ENCODE results near the gene PTGDS. TPM values are rescaled to one million over a fixed set of nuclear protein-coding genes. Genes with fewer than 3 reads are reported as not detected.
"Not testable (repeated sequence)": the region's sequence is repeated elsewhere in the genome, so short reads cannot be mapped to it uniquely, and the experiment has no call there.

Gene PTGDS
- total RNA-seq, 1 experiment from 2014 or later = not detected

DNA sequence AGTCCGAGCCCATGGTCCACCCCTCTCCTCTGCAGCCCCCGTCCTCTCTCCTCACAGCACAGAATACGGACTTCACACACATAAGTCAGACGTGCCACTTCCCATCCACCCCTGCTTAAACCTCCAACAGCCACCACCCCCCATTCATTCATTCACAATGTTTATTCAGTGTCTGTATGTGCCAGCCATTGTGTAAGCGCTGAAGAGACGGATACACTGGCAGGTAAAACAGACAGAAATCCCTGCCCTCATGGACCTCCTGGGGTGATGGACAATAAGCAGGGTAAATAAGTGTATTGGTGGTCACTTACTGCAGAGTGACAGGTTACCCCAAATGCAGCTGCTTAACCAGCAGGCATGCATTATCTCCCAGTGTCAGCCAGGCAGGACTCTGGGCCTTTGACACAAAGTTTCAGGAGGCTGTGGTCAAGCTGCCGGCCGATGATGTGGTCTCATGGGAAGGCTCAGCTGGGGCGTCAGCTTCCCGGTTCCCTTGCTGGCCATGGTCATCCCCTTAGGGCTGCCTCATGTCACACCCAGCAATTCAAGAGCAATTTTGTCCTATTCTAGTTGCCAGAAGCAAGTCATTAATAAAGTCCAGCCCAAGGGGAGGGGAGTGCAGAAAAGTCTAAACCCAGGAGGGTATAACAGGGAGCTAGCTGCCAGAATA lies 13.1 kb downstream of the PTGDS start:
- DNase-seq (ENCODE audit: low read depth) = no peak

DNA sequence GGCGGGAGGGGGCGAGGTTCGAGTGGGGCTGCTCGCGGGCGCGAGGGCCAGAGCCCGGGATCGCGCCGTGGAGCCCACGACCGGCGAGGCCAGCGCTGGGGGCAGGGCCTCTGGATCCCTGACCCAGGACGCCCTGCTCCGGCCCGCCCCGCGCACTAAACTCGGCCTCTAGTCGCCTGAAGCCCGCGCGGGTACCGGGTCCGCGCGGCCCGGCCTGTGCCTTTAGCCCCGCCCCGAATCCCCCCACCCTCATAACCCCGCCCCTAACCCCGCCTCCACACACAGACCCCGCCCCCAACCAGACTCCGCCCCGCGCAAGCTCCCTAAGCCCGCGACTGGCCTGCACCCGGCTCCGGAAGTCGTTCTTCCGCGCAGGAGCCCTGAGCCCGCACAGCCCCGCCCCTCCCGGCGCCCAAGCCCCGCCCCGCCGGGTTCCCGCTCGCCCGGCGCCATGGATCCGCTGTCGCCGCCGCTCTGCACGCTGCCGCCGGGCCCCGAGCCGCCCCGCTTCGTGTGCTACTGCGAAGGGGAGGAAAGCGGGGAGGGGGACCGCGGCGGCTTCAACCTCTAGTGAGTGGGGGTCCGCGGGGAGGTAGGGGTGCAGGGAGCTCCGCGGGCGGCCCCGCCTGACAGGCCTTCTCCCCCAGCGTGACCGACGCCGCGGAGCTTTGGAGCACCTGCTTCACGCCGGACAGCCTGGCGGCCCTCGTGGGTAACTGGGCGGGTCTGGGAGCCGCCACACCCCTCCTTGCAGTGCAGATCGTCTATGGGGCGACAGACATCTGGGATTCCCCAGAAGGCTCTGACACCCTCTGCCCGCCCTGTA lies 14.9 kb downstream of the PTGDS start, which contains the start of gene PAXX:
TSS of gene PAXX (plus strand) at position 430 of the 826 bp plus-strand sequence. CDS start at position 452, 22 bp downstream.
- peak; percentile 82 for DNase-seq (ENCODE audit: low read depth)

DNA sequence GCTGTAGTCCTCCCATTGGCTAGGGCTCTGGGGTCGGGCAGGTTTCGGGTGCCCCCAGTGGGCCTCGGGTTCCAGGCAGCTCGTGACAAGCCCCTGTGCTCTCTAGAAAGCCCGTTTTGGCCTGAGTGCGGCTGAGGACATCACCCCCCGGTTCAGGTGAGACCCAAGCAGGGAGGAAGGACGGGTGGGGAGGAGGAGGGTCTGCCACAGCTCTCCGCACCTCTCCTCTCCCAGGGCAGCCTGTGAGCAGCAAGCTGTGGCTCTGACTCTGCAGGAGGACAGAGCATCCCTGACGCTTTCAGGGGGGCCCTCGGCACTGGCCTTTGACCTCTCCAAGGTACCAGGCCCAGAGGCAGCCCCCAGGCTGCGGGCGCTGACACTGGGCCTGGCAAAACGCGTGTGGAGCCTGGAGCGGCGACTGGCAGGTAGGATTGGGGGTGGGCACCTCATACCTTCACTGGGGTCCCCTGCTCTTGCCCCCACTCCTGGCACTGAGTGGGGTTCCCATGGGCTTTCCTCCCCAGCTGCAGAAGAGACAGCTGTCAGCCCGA lies 15.6 kb downstream of the PTGDS start:
- DNase-seq (ENCODE audit: low read depth) = no peak

DNA sequence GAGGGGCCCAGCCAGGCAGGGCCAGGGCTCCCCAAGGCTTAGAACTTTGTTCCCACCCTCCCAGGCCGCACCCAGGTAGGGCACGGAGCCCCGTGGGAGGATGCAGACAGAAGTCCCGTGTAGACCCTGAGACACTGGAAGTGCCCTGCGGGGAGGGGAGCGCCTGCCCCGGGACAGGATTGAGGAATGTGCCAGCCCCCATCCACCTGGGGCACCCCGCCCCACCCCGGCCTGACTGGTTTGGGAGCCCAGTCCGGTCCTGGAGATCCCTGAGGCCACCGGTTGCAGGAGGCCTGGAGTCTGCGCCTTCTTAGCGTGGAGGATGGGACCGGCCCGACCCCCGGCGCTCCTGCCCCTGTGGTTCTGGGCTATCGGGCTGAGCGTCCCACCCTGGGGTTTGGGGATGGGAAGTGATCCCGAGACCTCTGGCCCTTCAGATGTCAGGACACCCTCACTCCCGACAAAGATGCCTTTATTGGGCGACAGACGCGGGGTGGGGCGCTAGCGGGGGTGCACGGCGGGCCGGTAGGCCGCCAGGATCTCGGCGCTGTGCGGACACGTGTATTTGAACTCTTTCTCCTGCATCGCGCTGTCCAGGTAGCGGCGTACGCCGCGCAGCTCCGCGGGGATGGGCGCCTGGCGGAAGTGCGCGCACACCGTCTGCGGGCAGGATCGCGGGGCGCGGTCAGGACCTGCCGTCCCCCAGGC lies 17.0 kb downstream of the PTGDS start:
- DNase-seq (ENCODE audit: low read depth) = no peak

DNA sequence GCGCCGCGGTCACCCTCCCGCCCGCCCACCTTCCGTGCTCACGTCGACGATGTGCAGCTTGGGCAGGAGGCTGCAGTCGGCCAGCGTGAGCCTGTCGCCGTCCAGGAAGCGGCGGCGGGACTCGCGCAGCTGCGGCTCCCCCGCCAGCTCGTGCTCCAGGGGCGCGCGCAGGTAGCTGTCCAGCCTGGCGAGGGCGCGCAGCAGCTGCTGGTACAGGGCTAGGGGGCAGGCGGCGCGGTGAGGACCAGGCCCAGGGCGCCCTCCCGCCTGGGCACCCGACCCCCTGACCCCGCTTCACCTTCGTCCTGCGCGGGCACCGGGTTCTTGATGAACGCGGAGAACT lies 17.6 kb downstream of the PTGDS start:
- no peak for DNase-seq (ENCODE audit: low read depth)

DNA sequence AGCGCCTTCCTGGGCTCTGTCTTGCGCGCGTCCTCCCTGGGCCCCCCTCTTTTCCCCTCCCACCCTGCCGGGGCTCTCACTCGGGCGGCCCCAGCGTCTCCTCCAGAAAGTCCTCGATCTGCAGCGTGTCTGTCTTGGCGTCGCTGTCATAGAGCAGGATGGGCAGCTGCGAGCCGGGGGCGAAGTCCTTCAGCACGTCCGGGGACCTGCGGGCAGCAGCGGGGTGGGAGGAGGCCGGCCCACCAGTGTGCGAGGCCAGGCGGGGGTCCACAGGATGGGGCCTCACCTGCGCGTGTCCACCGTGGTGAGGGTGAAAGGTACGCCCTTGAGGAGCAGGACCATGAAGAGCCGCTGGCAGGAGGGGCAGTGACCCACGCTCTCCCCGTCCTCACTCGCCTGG lies 18.1 kb downstream of the PTGDS start:
- DNase-seq (ENCODE audit: low read depth) = no peak

DNA sequence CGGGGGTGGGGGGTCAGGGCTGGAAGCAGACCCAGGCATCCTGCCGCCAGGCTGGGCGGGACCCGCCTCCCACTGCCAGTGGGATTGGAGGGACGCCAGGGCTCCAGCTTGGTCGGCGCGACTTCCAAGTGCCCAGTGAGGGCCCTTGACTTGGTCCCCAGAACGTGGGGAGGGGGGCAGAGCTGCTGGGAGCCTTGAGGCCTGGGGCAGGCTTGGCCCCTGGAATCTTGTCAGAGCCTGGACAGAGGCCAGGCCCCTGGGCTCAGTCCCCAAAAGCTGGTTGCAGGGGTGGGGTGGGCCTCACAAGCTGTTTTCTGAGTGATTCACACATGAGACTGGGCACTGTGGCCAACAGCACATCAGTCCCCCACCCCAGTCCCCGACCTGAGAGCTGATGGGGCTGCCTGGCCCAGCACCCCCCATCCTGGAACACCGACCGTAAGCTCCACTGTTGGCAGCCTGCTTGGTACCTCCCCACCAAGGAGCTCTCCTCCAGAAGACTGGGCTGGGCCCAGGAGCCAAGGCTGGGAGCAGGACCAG lies 18.5 kb downstream of the PTGDS start:
- DNase-seq (ENCODE audit: low read depth) = peak; percentile 70

DNA sequence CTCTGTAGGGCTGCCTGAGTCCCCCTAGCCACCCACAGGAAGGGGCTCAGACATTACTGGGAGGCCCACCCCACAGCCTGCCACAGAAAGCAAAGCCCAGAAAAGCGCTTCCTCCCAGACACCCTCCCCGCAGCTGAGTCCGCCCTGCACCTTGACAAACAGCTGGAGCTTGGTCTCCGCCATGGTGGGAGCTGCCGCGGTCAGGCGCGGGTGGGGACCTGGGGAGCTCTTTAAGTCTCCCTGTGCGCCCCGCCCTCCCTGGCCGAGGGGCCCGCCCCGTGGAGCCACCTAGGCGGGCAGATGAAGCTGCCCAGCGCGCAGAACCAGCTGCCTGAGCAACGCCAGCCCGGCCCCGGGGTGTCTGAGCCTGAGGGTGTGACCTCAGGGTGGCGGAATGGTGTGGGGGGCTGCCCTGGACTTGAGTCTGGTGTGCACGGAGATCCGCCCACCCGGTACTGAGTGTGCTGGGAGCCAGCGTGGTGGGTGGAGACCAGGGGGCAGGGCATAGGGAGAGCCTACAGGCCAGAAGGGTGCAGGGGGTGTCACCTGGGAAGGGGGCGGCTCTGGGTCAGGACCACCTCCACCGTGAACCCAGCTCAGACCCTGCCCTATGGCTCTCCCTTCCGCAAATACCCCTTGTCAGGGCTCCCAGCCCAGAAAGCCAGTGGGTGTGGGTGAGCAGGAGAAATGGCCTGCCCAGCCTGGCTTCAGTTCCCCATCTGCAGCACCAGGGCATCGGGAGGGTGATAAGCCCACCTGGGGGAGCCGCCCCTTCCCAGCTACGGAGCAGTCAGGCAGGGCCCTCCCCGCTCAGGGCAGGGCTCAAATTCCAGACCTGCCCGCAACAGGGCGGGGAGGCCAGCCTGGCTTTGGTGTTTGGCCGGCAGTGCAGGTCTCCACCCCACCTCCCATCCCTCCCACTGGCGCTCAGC lies 19.3 kb downstream of the PTGDS start, which contains the start of gene CLIC3:
TSS of gene CLIC3 (minus strand) at position 208 of the 932 bp plus-strand sequence. CDS start at position 183, 25 bp downstream.
- peak; percentile 56 for DNase-seq (ENCODE audit: low read depth)

DNA sequence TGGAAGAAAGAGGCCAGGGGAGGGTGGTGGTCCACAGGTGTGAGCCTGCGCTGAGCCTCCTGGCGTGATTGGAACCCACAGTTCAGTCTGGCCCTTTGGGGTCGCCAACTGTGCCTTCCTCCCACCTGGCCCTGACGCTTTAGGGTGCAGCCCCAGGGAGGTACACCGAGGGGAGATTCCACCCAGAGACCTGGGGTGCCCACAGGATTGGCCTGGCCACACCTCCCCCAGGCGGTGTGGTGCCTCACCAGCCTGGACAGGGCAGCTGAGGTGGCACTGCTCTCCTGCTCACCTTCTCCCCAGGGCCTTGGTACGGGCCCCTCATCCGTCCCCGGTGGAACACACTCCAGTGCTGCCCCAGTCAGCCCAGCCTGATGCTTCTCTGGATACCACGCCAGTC lies 20.1 kb downstream of the PTGDS start:
- DNase-seq (ENCODE audit: low read depth) = no peak

DNA sequence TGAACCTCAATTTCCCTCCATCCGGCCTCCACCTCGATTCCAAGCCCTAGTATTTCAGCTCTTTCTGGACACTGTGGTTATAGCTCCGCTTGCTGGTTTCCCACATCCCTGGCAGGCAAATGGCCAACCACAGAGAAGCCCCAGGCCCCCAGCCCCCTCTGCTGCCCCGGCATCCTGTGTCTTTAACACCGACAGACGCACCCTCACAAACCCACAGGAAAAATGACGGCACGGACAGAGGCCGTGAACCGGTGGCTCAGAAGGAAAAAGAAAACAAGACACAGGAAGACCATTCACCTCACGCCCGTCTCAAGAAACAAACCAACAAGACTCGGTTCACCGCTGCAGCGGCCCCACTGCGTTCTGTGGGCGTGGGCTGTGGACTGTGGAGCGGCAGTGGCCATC lies 20.5 kb downstream of the PTGDS start:
- peak; percentile 57 for DNase-seq (ENCODE audit: low read depth)

DNA sequence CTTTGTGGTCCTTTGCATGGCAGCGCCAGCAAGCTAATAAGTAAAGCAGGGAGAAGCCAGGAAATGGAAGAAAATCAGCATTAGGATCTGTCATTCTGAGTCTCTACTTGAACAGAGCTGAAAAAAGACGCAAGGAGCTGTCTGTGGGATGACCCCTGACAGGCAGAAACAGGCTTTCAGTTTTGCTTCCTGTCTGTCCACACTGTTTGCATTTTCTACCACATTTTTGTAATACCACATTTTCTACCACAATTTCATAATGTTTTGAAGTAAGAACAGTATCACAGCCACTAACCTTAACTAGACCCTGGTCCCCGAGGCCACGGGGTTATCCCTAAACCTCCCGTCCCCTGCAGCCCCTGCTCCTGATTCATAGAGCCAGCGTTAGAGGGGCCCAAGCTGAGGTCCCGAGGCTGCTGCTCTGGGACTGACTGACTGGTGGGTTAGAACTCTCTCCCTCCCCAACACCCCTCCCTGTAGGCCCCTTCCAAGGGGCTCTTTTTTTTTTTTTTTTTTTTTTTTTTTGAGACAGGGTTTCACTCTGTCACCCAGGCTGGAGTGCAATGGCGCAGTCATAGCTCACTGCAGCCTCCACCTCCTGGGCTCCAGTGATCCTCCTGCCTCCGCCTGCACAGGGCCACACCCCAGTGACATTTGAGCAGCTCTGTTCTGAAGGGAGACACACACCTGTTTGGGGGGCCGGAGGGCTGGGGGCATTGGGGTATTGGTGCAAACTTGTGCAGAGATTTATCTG lies 23.1 kb downstream of the PTGDS start:
- DNase-seq (ENCODE audit: low read depth) = peak; percentile 58

DNA sequence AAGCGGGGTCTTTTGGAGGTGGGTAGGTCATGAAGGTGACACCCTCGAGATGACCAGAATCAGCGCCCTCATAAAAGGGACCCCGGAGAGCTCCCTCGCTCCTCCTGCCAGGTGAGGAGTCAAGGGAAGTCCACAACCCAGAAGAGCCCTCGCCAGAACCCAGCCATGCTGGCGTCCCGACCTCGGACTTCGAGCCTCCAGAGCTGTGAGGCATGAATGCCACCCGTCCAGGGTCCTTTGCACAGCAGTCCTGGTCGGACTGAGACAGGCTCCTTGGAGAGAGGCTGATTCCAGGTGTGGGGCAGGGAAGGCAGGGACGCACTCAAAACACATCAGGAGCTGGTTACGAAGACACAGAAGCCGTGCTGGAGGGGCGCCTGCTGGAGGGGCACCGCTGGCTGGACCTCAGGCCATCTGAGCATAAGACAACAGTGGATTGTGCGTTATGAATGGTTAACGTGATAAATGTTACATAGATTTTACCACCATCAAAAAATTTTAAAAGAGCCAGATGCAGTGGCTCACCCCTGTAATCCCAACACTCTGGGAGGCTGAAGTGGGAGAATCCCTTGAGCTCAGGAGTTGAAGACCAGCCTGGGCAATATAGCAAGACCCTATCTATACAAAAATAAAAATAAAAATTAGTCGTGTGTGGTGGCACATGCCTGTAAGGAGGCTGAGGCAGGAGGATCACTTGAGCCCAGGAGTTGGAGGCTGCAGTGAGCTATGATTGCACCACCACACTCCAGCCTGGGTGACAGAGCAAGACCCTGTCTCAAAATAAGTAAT lies 24.7 kb downstream of the PTGDS start:
- DNase-seq (ENCODE audit: low read depth) = no peak

DNA sequence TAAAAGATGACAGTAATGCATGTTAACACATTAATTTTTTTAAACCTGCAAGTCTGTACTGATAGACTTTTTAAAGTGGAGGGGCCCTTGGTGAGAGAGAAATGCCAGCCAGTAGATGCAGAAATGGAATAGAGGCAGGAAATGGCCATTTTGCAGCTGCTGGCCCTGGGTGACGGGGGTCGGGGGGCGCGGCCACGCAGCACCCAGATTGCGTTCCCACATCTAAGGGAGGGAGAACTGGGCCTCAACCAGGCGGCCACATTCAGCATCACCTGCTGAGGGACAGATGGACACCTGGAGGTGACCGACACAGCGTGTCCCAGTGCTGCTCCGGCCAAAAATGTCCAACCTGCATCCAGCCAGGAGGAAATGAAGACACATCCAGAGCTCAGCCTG lies 25.3 kb downstream of the PTGDS start:
- DNase-seq (ENCODE audit: low read depth) = no peak

DNA sequence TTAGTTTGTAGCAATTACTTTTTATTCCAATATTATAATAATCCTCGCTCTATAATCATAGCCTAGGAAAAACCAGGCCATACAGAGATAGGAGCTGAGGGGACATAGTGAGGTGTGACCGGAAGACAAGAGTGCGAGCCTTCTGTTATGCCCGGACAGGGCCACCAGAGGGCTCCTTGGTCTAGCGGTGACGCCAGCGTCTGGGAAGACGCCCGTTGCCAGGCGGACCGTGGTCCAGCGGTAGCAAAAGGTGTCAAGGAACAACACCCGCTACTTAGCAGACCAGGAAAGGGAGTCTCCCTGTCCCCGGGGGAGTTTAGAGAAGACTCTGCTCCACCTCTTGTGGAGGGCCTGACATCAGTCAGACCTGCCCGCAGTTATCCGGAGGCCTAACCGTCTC lies 27.0 kb downstream of the PTGDS start:
- DNase-seq (ENCODE audit: low read depth) = not testable (repeated sequence)

DNA sequence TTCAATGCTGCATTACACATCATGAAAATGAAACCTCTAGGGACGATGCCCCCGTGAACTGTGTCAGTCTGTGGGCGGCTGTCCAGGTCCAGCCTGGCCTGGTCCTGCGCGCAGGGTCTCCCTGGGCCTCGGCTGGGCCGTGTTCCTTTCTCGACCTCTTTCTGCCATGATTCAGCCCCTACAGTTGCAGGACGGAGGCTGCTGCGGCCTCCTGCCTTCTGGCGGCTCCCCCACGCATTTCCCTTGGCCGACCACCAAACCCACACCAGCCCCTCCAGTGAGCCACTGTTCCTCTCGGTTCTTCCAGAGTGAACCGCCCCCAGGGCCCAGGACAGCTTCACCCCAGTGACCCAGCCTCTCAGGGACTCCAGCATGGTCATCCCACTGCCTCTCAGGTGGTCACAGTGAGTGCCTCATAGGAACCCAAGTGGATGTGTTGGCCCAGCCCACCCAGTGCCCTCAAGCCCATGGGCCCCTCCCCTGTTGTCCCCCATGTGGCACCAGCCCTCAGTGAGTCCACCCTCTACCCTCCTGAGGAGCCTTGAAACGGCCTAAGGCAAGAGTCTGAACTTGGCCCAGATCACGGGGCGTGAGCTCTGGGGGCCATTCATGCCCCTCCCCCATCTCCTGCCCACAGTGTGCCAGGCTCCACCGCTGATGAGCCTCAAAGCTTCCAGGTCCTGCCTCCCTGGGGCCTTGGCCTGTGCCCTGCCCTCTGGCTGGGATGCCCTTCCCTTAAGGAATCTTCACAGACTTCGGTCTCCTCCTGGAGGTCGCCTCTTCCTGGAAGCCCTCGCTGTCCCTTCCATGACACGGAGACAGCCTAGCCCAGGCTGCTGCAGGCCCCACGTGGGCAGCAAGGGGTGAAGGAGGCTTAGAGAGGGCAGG lies 29.1 kb downstream of the PTGDS start:
- DNase-seq (ENCODE audit: low read depth) = no peak

DNA sequence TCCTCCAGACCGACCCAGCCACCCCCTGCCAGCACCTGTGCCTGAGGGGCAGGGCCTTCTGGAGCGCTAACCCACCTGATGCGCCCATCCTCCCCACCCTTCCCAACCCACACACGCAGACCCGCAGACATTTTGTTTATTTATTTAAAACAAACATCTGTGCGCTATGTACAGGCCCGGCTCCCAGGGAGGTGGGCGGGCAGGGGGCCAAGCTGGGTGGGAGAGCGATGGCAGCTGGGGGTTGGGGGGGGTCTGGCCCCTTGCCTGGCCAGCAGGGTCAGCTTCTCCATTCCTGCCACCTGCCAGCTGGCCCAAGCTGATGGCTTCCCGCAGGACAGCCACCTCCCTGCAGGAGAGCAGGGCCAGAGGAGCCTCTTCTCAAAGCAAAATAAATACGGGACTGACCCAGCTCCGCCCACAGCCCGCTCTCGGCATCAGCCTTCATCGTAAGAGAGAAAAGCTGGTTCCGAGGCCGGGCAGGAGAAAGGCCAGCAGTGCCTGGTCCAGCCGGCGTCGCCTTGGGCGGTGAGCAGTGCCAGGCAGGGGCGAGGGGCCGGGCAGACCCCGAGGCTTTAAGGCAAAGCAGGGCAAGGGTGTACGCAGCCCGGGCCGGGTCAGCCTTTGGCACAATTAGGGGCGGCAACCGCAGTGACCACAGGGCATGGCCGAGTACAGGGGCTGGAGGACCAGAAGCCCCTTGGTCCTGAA lies 30.0 kb downstream of the PTGDS start:
- DNase-seq (ENCODE audit: low read depth) = no peak

DNA sequence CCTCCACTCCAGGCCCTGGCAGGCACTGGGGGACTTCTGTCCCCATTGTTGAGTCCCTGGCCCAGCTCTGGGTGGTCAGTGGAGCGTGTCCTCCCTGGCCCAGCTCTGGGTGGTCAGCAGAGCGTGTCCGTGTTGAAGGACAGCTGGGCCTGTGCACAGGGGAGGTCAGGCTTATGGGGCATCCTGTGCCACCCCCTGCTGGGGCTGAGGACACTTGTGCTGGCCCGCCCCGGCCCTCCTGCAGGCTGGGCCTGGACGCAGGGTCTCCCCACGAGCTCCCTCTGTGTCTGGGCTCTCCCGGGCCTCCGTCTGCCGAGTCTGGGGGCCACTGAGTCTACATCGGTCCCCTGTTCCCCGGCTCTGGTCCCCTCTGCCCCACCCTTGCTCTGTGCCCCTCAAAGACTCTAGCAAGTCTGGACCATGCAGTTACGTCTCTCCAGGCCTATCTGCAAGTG lies 30.5 kb downstream of the PTGDS start:
- DNase-seq (ENCODE audit: low read depth) = no peak
